GM12878 (cell line): Measurements from ENCODE around the gene SSR1. TPM values are rescaled to one million over a fixed set of nuclear protein-coding genes. Genes with fewer than 3 reads are reported as not detected.

Source experiments
- CBX3 ChIP-seq: fragments of 200-600 bp; sonication (generic); IDR thresholded peaks from 2 replicates; pipeline ENCODE4 v1.6.1; 2016; ENCODE audit warnings: low read depth, borderline replicate concordance
- CBX5 ChIP-seq: sonication (generic); IDR thresholded peaks from 2 replicates; pipeline ENCODE4 v1.6.1; 2016; ENCODE audit warnings: low read depth, moderate library complexity, mild to moderate bottlenecking, inconsistent platforms
- DPF2 ChIP-seq: fragments of 450-650 bp; IDR thresholded peaks from 2 replicates; pipeline ENCODE4 v1.6.1; 2017; ENCODE audit warnings: mild to moderate bottlenecking
- HDAC2 ChIP-seq: fragments of 200-600 bp; sonication (generic); IDR thresholded peaks from 2 replicates; pipeline ENCODE4 v1.6.1; 2017
- IRF5 ChIP-seq: fragments of 450-650 bp; IDR thresholded peaks from 2 replicates; pipeline ENCODE4 v1.6.1; 2017; ENCODE audit warnings: borderline replicate concordance
- NRF1 ChIP-seq: conservative IDR thresholded peaks from 2 replicates; pipeline ENCODE4 v1.6.1; 2011; ENCODE audit warnings: mild to moderate bottlenecking, low read depth, low read length, improper control_type of control experiment
- PAX8 ChIP-seq: fragments of 450-650 bp; IDR thresholded peaks from 2 replicates; pipeline ENCODE4 v1.6.1; 2017; ENCODE audit warnings: mild to moderate bottlenecking, moderate library complexity
- PML ChIP-seq: IDR thresholded peaks from 2 replicates; pipeline ENCODE4 v1.6.1; 2012; ENCODE audit warnings: low read length, inconsistent platforms
- RB1 ChIP-seq: fragments of 450-650 bp; formaldehyde crosslinking; IDR thresholded peaks from 2 replicates; pipeline ENCODE4 v1.6.1; 2017; ENCODE audit warnings: mild to moderate bottlenecking, borderline replicate concordance
- ZBTB33 ChIP-seq: fragments of 450-650 bp; IDR thresholded peaks from 2 replicates; pipeline ENCODE4 v1.6.1; 2017; ENCODE audit warnings: mild to moderate bottlenecking
- ZNF622 ChIP-seq: fragments of 450-650 bp; IDR thresholded peaks from 2 replicates; pipeline ENCODE4 v1.6.1; 2017; ENCODE audit warnings: mild to moderate bottlenecking, inconsistent platforms
- ZSCAN29 ChIP-seq: fragments of 450-650 bp; IDR thresholded peaks from 2 replicates; pipeline ENCODE4 v1.6.1; 2017; ENCODE audit warnings: mild to moderate bottlenecking, moderate library complexity
- polyA plus RNA-seq, 11 experiments: library from polyadenylated mRNA; depleted of rRNA in 4 of 11; unstranded in 6 of 11; stranded (reverse) in 5 of 11; fragments of >200 nt; fragmentation: Nextera tagmentation in 4 of 11; fragmentation: Illumina TruSeq in 1 of 11; extraction: Ambion mirVana in 4 of 11; extraction: Trizol in 1 of 11; gene quantifications; 1 replicate in 1 of 11; 2 replicates in 10 of 11; pipeline versions ENCODE4 v1.2.1 to v1.2.3, GENCODE V29; 2011 to 2016; ENCODE audit warnings: inconsistent platforms in 2 of 11, missing spikeins in 2 of 11, low read depth in 1 of 11
- total RNA-seq, 4 experiments: library from RNA; depleted of rRNA in 3 of 4; stranded (reverse); fragments of >200 nt in 3 of 4; fragmentation: Illumina TruSeq in 1 of 4; extraction: Trizol in 1 of 4; gene quantifications; 2 replicates each; pipeline versions ENCODE4 v1.2.1 to v1.2.3, GENCODE V29; 2013 to 2021
- TF ChIP-seq, protein P1 (sequence below): fragments of 150-350 bp; IDR thresholded peaks from 2 replicates; pipeline ENCODE4 v1.6.1; 2016; ENCODE audit warnings: low read depth, low read length
- TF ChIP-seq, protein P2 (sequence below): fragments of 450-650 bp; IDR thresholded peaks from 2 replicates; pipeline ENCODE4 v1.6.1; 2017; ENCODE audit warnings: mild to moderate bottlenecking, low read depth, inconsistent platforms; ENCODE audit not compliant: poor library complexity, severe bottlenecking
- TF ChIP-seq, protein P3 (sequence below): IDR thresholded peaks from 2 replicates; pipeline ENCODE4 v1.6.1; 2012; ENCODE audit warnings: mild to moderate bottlenecking, low read depth, low read length
- TF ChIP-seq, protein P4 (sequence below): IDR thresholded peaks from 2 replicates; pipeline ENCODE4 v1.6.1; 2011; ENCODE audit warnings: borderline replicate concordance, low read depth, mild to moderate bottlenecking, moderate library complexity, mixed read lengths, low read length; ENCODE audit not compliant: insufficient read depth; ENCODE audit errors: extremely low read length

Gene SSR1
- total and polyA plus RNA-seq, 10 of the 15 experiments (the other 5 are each of a cell fraction or from before 2014, with no cell fraction given): 42.0 to 209 (median 128) TPM

DNA sequence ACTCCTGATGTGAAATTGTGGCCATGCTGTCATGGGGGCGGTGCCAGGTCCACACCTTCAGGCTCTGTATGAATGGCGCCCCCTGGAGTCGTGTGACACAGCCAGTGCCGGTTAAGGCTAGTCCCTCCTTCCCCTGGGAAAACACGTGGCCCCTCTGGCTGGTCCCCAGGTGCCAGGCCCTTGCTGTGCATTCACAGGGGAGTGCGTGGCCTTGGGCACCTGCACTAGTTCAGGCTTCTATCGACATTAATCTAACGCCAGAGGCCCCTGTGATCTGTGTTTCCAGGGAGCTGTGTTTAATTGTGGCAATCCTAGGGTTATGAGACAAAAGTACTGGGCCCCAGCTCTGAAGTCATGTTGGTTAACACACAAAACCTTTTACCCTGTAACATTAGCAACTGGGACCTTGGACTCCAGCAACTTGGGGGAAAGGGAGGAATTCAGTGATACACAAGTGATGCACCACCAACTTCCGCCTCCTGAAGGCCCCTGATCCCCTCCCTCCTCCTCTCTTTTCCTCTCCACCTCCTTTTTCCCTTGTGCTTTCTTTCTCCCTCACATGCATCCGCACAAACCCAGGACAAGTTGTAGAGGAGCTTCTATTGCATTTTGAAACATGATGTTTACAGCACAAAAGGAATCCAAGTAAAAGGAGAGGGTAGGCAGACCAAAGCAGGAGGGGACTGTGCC, 74.0 kb downstream of the SSR1 start (continued):
- TF ChIP-seq, protein P1, sequence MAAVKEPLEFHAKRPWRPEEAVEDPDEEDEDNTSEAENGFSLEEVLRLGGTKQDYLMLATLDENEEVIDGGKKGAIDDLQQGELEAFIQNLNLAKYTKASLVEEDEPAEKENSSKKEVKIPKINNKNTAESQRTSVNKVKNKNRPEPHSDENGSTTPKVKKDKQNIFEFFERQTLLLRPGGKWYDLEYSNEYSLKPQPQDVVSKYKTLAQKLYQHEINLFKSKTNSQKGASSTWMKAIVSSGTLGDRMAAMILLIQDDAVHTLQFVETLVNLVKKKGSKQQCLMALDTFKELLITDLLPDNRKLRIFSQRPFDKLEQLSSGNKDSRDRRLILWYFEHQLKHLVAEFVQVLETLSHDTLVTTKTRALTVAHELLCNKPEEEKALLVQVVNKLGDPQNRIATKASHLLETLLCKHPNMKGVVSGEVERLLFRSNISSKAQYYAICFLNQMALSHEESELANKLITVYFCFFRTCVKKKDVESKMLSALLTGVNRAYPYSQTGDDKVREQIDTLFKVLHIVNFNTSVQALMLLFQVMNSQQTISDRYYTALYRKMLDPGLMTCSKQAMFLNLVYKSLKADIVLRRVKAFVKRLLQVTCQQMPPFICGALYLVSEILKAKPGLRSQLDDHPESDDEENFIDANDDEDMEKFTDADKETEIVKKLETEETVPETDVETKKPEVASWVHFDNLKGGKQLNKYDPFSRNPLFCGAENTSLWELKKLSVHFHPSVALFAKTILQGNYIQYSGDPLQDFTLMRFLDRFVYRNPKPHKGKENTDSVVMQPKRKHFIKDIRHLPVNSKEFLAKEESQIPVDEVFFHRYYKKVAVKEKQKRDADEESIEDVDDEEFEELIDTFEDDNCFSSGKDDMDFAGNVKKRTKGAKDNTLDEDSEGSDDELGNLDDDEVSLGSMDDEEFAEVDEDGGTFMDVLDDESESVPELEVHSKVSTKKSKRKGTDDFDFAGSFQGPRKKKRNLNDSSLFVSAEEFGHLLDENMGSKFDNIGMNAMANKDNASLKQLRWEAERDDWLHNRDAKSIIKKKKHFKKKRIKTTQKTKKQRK: no peak
- TF ChIP-seq ZBTB33 (no peak), PML (no peak), NRF1 (no peak), IRF5 (no peak), PAX8 (no peak), DPF2 (0 out of 2 replicates have a peak, but pooled peaks have one; percentile 21), HDAC2 (no peak), ZNF622 (no peak), ZSCAN29 (no peak), RB1 (no peak; the same call in 1 of the 2 replicates), CBX5 (no peak), CBX3 (no peak)
- TF ChIP-seq, protein P2, sequence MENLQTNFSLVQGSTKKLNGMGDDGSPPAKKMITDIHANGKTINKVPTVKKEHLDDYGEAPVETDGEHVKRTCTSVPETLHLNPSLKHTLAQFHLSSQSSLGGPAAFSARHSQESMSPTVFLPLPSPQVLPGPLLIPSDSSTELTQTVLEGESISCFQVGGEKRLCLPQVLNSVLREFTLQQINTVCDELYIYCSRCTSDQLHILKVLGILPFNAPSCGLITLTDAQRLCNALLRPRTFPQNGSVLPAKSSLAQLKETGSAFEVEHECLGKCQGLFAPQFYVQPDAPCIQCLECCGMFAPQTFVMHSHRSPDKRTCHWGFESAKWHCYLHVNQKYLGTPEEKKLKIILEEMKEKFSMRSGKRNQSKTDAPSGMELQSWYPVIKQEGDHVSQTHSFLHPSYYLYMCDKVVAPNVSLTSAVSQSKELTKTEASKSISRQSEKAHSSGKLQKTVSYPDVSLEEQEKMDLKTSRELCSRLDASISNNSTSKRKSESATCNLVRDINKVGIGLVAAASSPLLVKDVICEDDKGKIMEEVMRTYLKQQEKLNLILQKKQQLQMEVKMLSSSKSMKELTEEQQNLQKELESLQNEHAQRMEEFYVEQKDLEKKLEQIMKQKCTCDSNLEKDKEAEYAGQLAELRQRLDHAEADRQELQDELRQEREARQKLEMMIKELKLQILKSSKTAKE: no peak
- TF ChIP-seq, protein P3, sequence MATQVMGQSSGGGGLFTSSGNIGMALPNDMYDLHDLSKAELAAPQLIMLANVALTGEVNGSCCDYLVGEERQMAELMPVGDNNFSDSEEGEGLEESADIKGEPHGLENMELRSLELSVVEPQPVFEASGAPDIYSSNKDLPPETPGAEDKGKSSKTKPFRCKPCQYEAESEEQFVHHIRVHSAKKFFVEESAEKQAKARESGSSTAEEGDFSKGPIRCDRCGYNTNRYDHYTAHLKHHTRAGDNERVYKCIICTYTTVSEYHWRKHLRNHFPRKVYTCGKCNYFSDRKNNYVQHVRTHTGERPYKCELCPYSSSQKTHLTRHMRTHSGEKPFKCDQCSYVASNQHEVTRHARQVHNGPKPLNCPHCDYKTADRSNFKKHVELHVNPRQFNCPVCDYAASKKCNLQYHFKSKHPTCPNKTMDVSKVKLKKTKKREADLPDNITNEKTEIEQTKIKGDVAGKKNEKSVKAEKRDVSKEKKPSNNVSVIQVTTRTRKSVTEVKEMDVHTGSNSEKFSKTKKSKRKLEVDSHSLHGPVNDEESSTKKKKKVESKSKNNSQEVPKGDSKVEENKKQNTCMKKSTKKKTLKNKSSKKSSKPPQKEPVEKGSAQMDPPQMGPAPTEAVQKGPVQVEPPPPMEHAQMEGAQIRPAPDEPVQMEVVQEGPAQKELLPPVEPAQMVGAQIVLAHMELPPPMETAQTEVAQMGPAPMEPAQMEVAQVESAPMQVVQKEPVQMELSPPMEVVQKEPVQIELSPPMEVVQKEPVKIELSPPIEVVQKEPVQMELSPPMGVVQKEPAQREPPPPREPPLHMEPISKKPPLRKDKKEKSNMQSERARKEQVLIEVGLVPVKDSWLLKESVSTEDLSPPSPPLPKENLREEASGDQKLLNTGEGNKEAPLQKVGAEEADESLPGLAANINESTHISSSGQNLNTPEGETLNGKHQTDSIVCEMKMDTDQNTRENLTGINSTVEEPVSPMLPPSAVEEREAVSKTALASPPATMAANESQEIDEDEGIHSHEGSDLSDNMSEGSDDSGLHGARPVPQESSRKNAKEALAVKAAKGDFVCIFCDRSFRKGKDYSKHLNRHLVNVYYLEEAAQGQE: no peak
- TF ChIP-seq, protein P4, sequence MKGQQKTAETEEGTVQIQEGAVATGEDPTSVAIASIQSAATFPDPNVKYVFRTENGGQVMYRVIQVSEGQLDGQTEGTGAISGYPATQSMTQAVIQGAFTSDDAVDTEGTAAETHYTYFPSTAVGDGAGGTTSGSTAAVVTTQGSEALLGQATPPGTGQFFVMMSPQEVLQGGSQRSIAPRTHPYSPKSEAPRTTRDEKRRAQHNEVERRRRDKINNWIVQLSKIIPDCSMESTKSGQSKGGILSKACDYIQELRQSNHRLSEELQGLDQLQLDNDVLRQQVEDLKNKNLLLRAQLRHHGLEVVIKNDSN: peak; percentile 69
